Endothelial cell of coronary artery (primary cell): ENCODE results near the gene KRTAP20-4. TPM values are rescaled to one million over a fixed set of nuclear protein-coding genes. Genes with fewer than 3 reads are reported as not detected.

Source experiments
- total RNA-seq: library from RNA; depleted of rRNA; stranded (reverse); fragments of >200 nt; gene quantifications from 2 replicates; pipeline ENCODE4 v1.2.3, GENCODE V29; 2014

The KRTAP20-4 gene
- not detected in 2 replicates for total RNA-seq

GRCh38 chr21:30620522-30620921 is at the start of gene KRTAP20-4:
TSS of gene KRTAP20-4 (plus strand) at chr21:30620627.

GRCh38 chr21:30590297-30590696 is 30.1 kb upstream of the KRTAP20-4 start, which contains the start of gene KRTAP22-2:
TSS of gene KRTAP22-2 (minus strand) at chr21:30590397.

GRCh38 chr21:30592140-30592539 is 28.3 kb upstream of the KRTAP20-4 start, which contains the start of gene KRTAP6-3:
TSS of gene KRTAP6-3 (plus strand) at chr21:30592440. CDS start at chr21:30592446, 6 bp downstream.

GRCh38 chr21:30598802-30599201 is 21.6 kb upstream of the KRTAP20-4 start, which contains the start of gene KRTAP6-2:
TSS of gene KRTAP6-2 (minus strand) at chr21:30598902. CDS start at chr21:30598874, 28 bp downstream.

GRCh38 chr21:30600787-30601186 is 19.6 kb upstream of the KRTAP20-4 start, which contains the start of gene KRTAP22-1:
TSS of gene KRTAP22-1 (plus strand) at chr21:30601087.

GRCh38 chr21:30613836-30614235 is 6.6 kb upstream of the KRTAP20-4 start, which contains the start of gene KRTAP6-1:
TSS of gene KRTAP6-1 (minus strand) at chr21:30613930. CDS start at chr21:30613904, 26 bp downstream.

GRCh38 chr21:30616125-30616524 is 4.3 kb upstream of the KRTAP20-4 start, which contains the start of gene KRTAP20-1:
TSS of gene KRTAP20-1 (plus strand) at chr21:30616425. CDS start at chr21:30616455, 30 bp downstream.

GRCh38 chr21:30634906-30635305 is 14.5 kb downstream of the KRTAP20-4 start, which contains the start of gene KRTAP20-2:
TSS of gene KRTAP20-2 (plus strand) at chr21:30635206. CDS start at chr21:30635264, 58 bp downstream.

GRCh38 chr21:30642564-30642963 is 22.1 kb downstream of the KRTAP20-4 start, which contains the start of gene KRTAP20-3:
TSS of gene KRTAP20-3 (plus strand) at chr21:30642864.

Other genes starting within 250 kb of the KRTAP20-4 start
- not detected in 2 replicates for gene KRTAP13-2, start 248.4 kb upstream of the KRTAP20-4 start, total RNA-seq
- gene KRTAP13-1, start 224.6 kb upstream of the KRTAP20-4 start, total RNA-seq, result not detected in 2 replicates
- not detected in 2 replicates for gene KRTAP13-3, start 194.7 kb upstream of the KRTAP20-4 start, total RNA-seq
- gene KRTAP13-4, start 190.4 kb upstream of the KRTAP20-4 start, total RNA-seq, result not detected in 2 replicates
- gene KRTAP15-1, start 180.4 kb upstream of the KRTAP20-4 start, total RNA-seq, result not detected in 2 replicates
- gene KRTAP19-1, start 140.3 kb upstream of the KRTAP20-4 start, total RNA-seq, result not detected in 2 replicates
- gene KRTAP19-2, start 133.2 kb upstream of the KRTAP20-4 start, total RNA-seq, result not detected in 2 replicates
- not detected in 2 replicates for gene KRTAP19-3, start 128.6 kb upstream of the KRTAP20-4 start, total RNA-seq
- not detected in 2 replicates for gene KRTAP19-4, start 123.5 kb upstream of the KRTAP20-4 start, total RNA-seq
- not detected in 2 replicates for gene KRTAP19-5, start 118.5 kb upstream of the KRTAP20-4 start, total RNA-seq
- not detected in 2 replicates for gene KRTAP19-6, start 78.8 kb upstream of the KRTAP20-4 start, total RNA-seq
- gene KRTAP19-7, start 59.3 kb upstream of the KRTAP20-4 start, total RNA-seq, result not detected in 2 replicates
- not detected in 2 replicates for gene KRTAP22-2, start 30.2 kb upstream of the KRTAP20-4 start, total RNA-seq
- not detected in 2 replicates for gene KRTAP6-3, start 28.2 kb upstream of the KRTAP20-4 start, total RNA-seq
- gene KRTAP6-2, start 21.7 kb upstream of the KRTAP20-4 start, total RNA-seq, result not detected in 2 replicates
- not detected in 2 replicates for gene KRTAP22-1, start 19.5 kb upstream of the KRTAP20-4 start, total RNA-seq
- gene KRTAP6-1, start 6.7 kb upstream of the KRTAP20-4 start, total RNA-seq, result not detected in 2 replicates
- gene KRTAP20-1, start 4.2 kb upstream of the KRTAP20-4 start, total RNA-seq, result not detected in 2 replicates
- not detected in 2 replicates for gene KRTAP20-2, start 14.6 kb downstream of the KRTAP20-4 start, total RNA-seq
- gene KRTAP20-3, start 22.2 kb downstream of the KRTAP20-4 start, total RNA-seq, result not detected in 2 replicates
- not detected in 2 replicates for gene KRTAP21-3, start 98.2 kb downstream of the KRTAP20-4 start, total RNA-seq
- gene KRTAP21-2, start 126.6 kb downstream of the KRTAP20-4 start, total RNA-seq, result not detected in 2 replicates
- gene KRTAP21-1, start 134.8 kb downstream of the KRTAP20-4 start, total RNA-seq, result not detected in 2 replicates
- gene KRTAP8-1, start 192.6 kb downstream of the KRTAP20-4 start, total RNA-seq, result not detected in 2 replicates
- not detected in 2 replicates for gene KRTAP7-1, start 209.1 kb downstream of the KRTAP20-4 start, total RNA-seq